ENCODE data around the gene CDH4. TPM values are rescaled to one million over a fixed set of nuclear protein-coding genes. Genes with fewer than 3 reads are reported as not detected.

The CDH4 gene
- total and polyA plus RNA-seq, 3 experiments from 2014 or later, result 0.22 TPM; not detected in 2

DNA sequence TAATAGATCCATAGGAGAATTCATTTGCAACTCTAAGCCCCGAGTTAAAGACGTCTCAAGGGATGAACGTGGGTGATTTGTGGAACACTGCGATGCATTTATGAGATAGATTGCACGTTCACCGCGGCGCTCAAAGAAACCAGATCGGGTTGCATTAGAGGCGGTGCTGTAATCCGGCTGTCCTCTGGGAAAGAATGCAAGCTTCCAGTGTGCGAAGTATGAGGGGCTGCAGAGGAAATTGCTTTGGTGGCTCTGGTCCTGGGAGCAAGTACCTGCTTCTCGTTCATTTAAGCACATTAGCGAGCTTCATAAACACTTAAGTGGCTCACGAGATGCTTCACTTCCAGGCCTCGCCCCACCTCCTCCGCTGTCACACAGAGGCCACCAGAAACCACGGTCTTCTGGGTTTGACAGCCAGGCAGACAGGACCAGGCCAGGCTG lies 182.3 kb downstream of the CDH4 start:
- Histone ChIP-seq H3K4me3 (ENCODE audit: low read length) (no peak overlapping the region), H3K4me1 (ENCODE audit: insufficient read depth, low read length) (no peaks in the 10 kb centered on the region), H3K36me3 (ENCODE audit: insufficient read depth, low read length) (no peaks in the 10 kb centered on the region), H3K9me3 (ENCODE audit: low read length) (no peaks in the 10 kb centered on the region), H3K27ac (ENCODE audit: low read depth, low read length) (no peak overlapping the region), H3K27me3 (ENCODE audit: insufficient read depth, low read length, poor library complexity, severe bottlenecking) (no peaks in the 10 kb centered on the region)
- H3K27me3 Mint-ChIP-seq, result peaks cover 3 to 6% of the 10 kb centered on the region in 2 donors
- peaks cover 0 to 3% (median 3%) of the 10 kb centered on the region in 5 donors for H3K9me3 Mint-ChIP-seq
- DNase-seq, result no peak
- H3K4me1 Mint-ChIP-seq, result no peaks in the 10 kb centered on the region
- no peak overlapping the region for H3K4me3 Mint-ChIP-seq
- POLR2A ChIA-PET, result no interaction called here
- CTCF ChIA-PET, result no interaction called here
- H3K36me3 Mint-ChIP-seq, result no peaks in the 10 kb centered on the region
- no peak overlapping the region for H3K27ac Mint-ChIP-seq

DNA sequence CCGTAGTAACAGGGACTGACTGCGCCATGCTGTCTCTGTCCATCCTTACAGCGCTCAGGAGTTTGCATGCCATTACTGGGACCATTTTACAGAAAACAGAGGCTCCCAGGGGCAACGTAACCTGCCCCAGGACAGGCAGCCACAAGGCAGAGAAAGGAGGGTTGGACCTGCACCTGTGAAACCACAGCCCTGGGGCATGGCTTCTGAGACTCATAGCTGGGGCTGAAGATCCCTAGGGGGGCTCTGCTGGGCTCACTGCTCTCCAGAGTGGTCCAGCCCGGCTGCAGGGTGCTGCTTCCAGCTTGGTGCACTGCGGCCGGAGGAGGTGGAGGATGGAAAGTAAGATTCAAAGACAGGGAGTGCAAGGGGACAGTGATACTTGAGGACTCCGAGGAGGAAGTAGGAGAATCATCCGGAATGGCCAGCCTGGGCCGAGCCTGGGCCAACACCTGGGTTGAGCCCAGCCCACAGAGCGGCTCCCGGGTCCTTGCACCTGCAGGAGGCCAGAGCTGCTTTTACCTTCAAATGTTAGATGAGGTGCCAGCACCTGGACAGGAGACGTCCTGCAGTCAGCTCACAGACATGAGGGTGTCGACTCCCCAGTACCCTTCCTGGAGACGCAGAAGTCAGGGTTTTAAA lies 183.2 kb downstream of the CDH4 start:
- H3K4me1 ChIP-seq (ENCODE audit: insufficient read depth, low read length), result no peaks in the 10 kb centered on the region
- ChIA-PET POLR2A (no interaction called here), CTCF (no interaction called here)
- Mint-ChIP-seq H3K4me3 (no peak overlapping the region), H3K4me1 (no peaks in the 10 kb centered on the region), H3K36me3 (no peaks in the 10 kb centered on the region), H3K9me3 (peaks cover 0 to 3% (median 3%) of the 10 kb centered on the region in 5 donors), H3K27me3 (peaks cover 3 to 6% of the 10 kb centered on the region in 2 donors), H3K27ac (no peak overlapping the region)
- H3K36me3 ChIP-seq (ENCODE audit: insufficient read depth, low read length), result no peaks in the 10 kb centered on the region
- H3K4me3 ChIP-seq (ENCODE audit: low read length), result no peak overlapping the region
- no peaks in the 10 kb centered on the region for H3K9me3 ChIP-seq (ENCODE audit: low read length)
- no peak overlapping the region for H3K27ac ChIP-seq (ENCODE audit: low read depth, low read length)
- H3K27me3 ChIP-seq (ENCODE audit: insufficient read depth, low read length, poor library complexity, severe bottlenecking), result no peaks in the 10 kb centered on the region
- no peak for DNase-seq

DNA sequence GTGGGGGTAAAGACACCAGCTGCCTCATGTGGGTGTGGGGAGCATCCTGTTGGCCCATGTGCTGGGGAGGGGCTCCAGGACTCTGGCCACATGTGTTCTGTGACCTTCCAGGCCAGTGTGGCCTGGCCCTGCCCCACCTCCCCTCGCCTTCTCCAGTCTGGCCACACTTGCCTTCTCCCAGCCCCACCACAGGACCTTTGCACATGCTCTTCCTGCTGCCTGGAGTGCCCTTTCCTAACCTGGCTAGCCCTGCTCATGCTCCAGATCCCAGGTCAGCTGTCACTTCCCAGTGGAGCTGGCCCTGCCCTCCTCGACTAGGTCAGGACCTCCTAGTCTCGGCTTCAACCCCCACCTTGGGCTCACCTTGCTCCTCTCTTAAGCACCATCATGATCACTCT lies 183.8 kb downstream of the CDH4 start:
- Histone ChIP-seq H3K27ac (ENCODE audit: low read depth, low read length) (no peak overlapping the region), H3K4me3 (ENCODE audit: low read length) (no peak overlapping the region), H3K36me3 (ENCODE audit: insufficient read depth, low read length) (no peaks in the 10 kb centered on the region), H3K27me3 (ENCODE audit: insufficient read depth, low read length, poor library complexity, severe bottlenecking) (no peaks in the 10 kb centered on the region), H3K9me3 (ENCODE audit: low read length) (no peaks in the 10 kb centered on the region), H3K4me1 (ENCODE audit: insufficient read depth, low read length) (no peaks in the 10 kb centered on the region)
- Mint-ChIP-seq H3K4me1 (no peaks in the 10 kb centered on the region), H3K4me3 (no peak overlapping the region), H3K27me3 (peaks cover 3 to 6% of the 10 kb centered on the region in 2 donors), H3K9me3 (peaks cover 0 to 3% (median 3%) of the 10 kb centered on the region in 5 donors), H3K27ac (no peak overlapping the region), H3K36me3 (no peaks in the 10 kb centered on the region)
- POLR2A ChIA-PET, result no interaction called here
- CTCF ChIA-PET, result no interaction called here
- DNase-seq, result no peak

DNA sequence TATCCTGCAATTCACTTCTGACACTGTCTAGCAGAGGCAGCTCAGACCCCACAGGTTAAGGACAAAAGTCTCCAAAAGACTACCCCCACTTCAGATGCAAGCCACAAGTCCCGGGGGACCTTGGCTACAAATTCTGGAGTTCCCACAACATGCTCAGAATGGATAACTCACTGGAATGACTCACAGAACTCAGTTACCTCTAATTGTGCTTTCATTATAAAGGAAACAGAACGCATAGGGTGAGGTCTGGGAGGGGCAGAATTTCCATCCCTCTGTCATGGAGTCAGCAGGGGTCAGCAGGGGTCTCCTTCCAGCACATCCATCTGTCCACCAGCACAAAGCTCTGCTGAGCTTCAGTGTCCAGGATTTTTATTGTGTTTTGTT lies 184.2 kb downstream of the CDH4 start:
- Mint-ChIP-seq H3K9me3 (peaks cover 0 to 3% (median 3%) of the 10 kb centered on the region in 5 donors), H3K27me3 (peaks cover 3 to 6% of the 10 kb centered on the region in 2 donors), H3K4me1 (no peaks in the 10 kb centered on the region), H3K36me3 (no peaks in the 10 kb centered on the region), H3K27ac (no peak overlapping the region), H3K4me3 (no peak overlapping the region)
- no peaks in the 10 kb centered on the region for H3K36me3 ChIP-seq (ENCODE audit: insufficient read depth, low read length)
- CTCF ChIA-PET, result no interaction called here
- POLR2A ChIA-PET, result no interaction called here
- DNase-seq, result no peak
- H3K27ac ChIP-seq (ENCODE audit: low read depth, low read length), result no peak overlapping the region
- no peaks in the 10 kb centered on the region for H3K4me1 ChIP-seq (ENCODE audit: insufficient read depth, low read length)
- H3K4me3 ChIP-seq (ENCODE audit: low read length), result no peak overlapping the region
- H3K9me3 ChIP-seq (ENCODE audit: low read length), result no peaks in the 10 kb centered on the region
- no peaks in the 10 kb centered on the region for H3K27me3 ChIP-seq (ENCODE audit: insufficient read depth, low read length, poor library complexity, severe bottlenecking)

DNA sequence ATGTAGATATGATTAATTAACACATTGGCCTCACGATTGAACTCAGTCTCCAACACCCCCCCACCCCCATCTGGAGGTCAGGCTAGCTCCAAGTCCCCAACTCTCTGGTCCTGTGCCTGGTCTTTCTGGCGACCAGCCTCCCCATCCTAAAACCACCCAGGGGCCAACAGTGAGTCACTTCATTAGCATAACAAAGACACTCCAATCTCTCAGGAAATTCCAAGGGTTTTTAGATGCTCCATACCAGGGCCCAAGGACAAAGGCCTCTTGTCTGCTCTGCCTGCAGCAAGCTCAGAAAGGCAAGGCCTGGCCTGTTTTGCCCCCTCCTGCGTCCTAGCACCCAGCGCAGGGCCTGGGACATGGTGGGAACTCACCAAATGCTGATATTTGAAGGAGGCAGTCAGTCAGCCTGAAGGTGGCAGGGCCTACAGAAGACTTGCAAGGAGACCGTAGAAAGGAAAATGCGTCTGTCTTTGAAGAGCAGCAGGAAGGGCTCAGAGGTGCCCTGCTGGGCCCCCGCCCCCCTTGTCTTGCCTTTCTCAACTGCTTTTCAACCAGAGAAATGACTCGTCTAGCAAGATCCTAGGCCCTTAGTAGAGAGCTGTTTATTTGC lies 184.7 kb downstream of the CDH4 start:
- no peaks in the 10 kb centered on the region for H3K36me3 ChIP-seq (ENCODE audit: insufficient read depth, low read length)
- CTCF ChIA-PET, result no interaction called here

DNA sequence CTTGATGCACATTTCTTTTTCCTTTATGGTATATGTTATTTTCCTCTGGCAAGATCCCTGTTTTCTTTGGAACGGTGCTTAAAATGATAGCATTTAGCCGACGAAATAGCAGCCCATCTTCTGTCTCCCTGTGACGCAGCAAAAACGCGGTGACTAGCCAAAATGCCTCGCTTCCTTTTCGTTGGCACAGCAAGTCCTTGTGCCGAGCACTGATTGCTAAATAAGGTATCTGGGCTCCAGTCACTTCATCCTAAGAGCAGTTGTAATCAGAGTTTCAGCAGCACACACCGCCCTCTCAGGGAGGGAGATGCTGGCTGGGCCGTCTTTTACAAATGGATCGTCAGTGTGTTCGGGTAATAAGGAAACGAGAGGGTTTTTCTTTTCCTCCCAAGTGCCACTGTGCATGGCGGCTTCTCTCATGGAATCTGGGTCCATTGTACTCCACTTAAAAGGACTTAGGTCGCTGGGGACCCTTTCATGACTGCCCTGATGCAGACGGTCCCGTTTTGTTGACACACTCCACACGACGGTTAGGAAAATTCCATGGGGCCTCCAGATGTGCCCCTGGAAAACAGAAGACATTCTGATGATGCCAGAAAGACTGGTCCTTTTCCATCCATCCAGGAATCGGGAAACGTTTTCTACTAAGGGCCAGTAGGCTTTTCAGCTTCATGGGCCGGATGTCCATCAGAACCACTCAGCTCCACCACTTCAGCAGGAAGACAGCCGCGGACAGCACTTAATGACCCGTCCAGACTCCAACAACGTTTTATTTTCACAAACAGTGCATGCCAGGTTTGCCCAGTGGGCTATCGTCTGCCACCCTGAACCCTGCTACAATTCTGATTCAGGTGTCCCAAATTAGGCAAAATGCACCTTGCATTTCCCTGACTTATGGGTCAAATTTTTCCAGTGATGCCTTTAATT lies 185.5 kb downstream of the CDH4 start:
- Histone ChIP-seq H3K36me3 (ENCODE audit: insufficient read depth, low read length) (no peaks in the 10 kb centered on the region), H3K27ac (ENCODE audit: low read depth, low read length) (no peak overlapping the region), H3K4me1 (ENCODE audit: insufficient read depth, low read length) (no peaks in the 10 kb centered on the region), H3K9me3 (ENCODE audit: low read length) (no peaks in the 10 kb centered on the region), H3K4me3 (ENCODE audit: low read length) (no peak overlapping the region), H3K27me3 (ENCODE audit: insufficient read depth, low read length, poor library complexity, severe bottlenecking) (no peaks in the 10 kb centered on the region)
- POLR2A ChIA-PET, result no interaction called here
- CTCF ChIA-PET, result no interaction called here
- no peak for DNase-seq
- H3K27ac Mint-ChIP-seq, result no peak overlapping the region
- H3K9me3 Mint-ChIP-seq, result peaks cover 0 to 3% (median 3%) of the 10 kb centered on the region in 5 donors
- H3K4me1 Mint-ChIP-seq, result no peaks in the 10 kb centered on the region
- peaks cover 3 to 6% of the 10 kb centered on the region in 2 donors for H3K27me3 Mint-ChIP-seq
- no peak overlapping the region for H3K4me3 Mint-ChIP-seq
- no peaks in the 10 kb centered on the region for H3K36me3 Mint-ChIP-seq

More for the DNA sequence above, 184.7 kb downstream of the CDH4 start:
- no peak overlapping the region for H3K4me3 Mint-ChIP-seq
- no peak overlapping the region for H3K4me3 ChIP-seq (ENCODE audit: low read length)
- peaks cover 3 to 6% of the 10 kb centered on the region in 2 donors for H3K27me3 Mint-ChIP-seq
- H3K36me3 Mint-ChIP-seq, result no peaks in the 10 kb centered on the region
- H3K27ac Mint-ChIP-seq, result no peak overlapping the region
- DNase-seq, result no peak
- no peak overlapping the region for H3K27ac ChIP-seq (ENCODE audit: low read depth, low read length)
- no peaks in the 10 kb centered on the region for H3K27me3 ChIP-seq (ENCODE audit: insufficient read depth, low read length, poor library complexity, severe bottlenecking)
- H3K9me3 Mint-ChIP-seq, result peaks cover 0 to 3% (median 3%) of the 10 kb centered on the region in 5 donors
- POLR2A ChIA-PET, result no interaction called here
- H3K9me3 ChIP-seq (ENCODE audit: low read length), result no peaks in the 10 kb centered on the region
- no peaks in the 10 kb centered on the region for H3K4me1 Mint-ChIP-seq
- H3K4me1 ChIP-seq (ENCODE audit: insufficient read depth, low read length), result no peaks in the 10 kb centered on the region

DNA sequence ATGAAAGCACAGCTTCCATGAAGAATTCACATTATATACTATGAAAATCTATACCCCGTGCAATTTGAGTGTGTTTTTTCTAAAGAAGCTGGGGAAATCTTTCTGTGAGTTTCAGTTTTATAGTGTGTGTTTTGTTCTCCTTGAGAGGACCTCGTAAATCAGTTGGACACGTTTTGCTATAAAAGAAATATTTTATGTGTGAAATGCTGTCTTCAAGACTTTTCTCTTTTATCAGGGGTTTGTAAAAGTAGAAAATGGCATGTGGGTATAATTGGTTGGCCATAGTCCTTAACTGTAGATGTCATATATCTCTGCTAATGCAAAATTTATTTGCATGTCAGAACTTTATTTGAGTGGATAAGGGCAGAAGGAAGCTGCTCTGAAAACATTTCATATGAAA lies 186.2 kb downstream of the CDH4 start:
- H3K4me1 ChIP-seq (ENCODE audit: insufficient read depth, low read length), result no peaks in the 10 kb centered on the region
- H3K27ac Mint-ChIP-seq, result no peak overlapping the region
- CTCF ChIA-PET, result no interaction called here

DNA sequence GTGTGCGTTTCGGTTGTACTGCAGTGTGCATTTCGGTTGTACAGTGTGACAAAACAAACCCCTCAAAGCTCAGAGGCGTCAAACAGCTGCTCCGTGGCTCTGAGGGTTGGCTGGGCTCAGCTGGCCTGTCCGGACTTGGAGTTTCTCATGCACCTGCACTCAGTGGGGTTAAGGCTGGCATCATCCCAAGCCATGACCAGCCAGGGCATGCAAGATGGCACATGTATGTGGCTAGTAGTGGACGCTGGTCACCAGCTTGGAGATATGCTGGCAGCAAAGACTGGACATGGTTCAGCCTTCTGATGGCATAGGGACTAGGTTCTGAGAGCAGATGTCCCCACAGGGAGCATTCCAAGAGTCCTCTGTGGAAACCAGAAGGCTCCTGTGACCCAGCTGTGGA lies 187.2 kb downstream of the CDH4 start:
- Histone ChIP-seq H3K27ac (ENCODE audit: low read depth, low read length) (no peak overlapping the region), H3K36me3 (ENCODE audit: insufficient read depth, low read length) (no peaks in the 10 kb centered on the region), H3K4me3 (ENCODE audit: low read length) (no peak overlapping the region), H3K4me1 (ENCODE audit: insufficient read depth, low read length) (no peaks in the 10 kb centered on the region), H3K9me3 (ENCODE audit: low read length) (no peaks in the 10 kb centered on the region), H3K27me3 (ENCODE audit: insufficient read depth, low read length, poor library complexity, severe bottlenecking) (no peaks in the 10 kb centered on the region)
- H3K4me3 Mint-ChIP-seq, result no peak overlapping the region
- peaks cover 3 to 4% of the 10 kb centered on the region in 2 donors for H3K27me3 Mint-ChIP-seq
- H3K36me3 Mint-ChIP-seq, result no peaks in the 10 kb centered on the region
- ChIA-PET POLR2A (no interaction called here), CTCF (no interaction called here)
- H3K27ac Mint-ChIP-seq, result no peak overlapping the region
- DNase-seq, result no peak
- peaks cover 0 to 3% (median 3%) of the 10 kb centered on the region in 5 donors for H3K9me3 Mint-ChIP-seq
- no peaks in the 10 kb centered on the region for H3K4me1 Mint-ChIP-seq

More for the DNA sequence above, 186.2 kb downstream of the CDH4 start:
- Mint-ChIP-seq H3K4me3 (no peak overlapping the region), H3K27me3 (peaks cover 3 to 6% of the 10 kb centered on the region in 2 donors), H3K9me3 (peaks cover 0 to 3% (median 3%) of the 10 kb centered on the region in 5 donors), H3K4me1 (no peaks in the 10 kb centered on the region), H3K36me3 (no peaks in the 10 kb centered on the region)
- DNase-seq, result no peak
- Histone ChIP-seq H3K4me3 (ENCODE audit: low read length) (no peak overlapping the region), H3K27ac (ENCODE audit: low read depth, low read length) (no peak overlapping the region), H3K36me3 (ENCODE audit: insufficient read depth, low read length) (no peaks in the 10 kb centered on the region), H3K27me3 (ENCODE audit: insufficient read depth, low read length, poor library complexity, severe bottlenecking) (no peaks in the 10 kb centered on the region), H3K9me3 (ENCODE audit: low read length) (no peaks in the 10 kb centered on the region)
- POLR2A ChIA-PET, result no interaction called here
